ENCODE measurements around the gene PGAM2. TPM values are rescaled to one million over a fixed set of nuclear protein-coding genes. Genes with fewer than 3 reads are reported as not detected.
A peak's percentile ranks its signal among the peaks of the same experiment; 100 is the strongest.
"Not testable (repeated sequence)": the region's sequence is repeated elsewhere in the genome, so short reads cannot be mapped to it uniquely, and the experiment has no call there.

Gene PGAM2
- polyA plus RNA-seq, 4 donors, result 2.2 to 3.4 (median 2.8) TPM

DNA sequence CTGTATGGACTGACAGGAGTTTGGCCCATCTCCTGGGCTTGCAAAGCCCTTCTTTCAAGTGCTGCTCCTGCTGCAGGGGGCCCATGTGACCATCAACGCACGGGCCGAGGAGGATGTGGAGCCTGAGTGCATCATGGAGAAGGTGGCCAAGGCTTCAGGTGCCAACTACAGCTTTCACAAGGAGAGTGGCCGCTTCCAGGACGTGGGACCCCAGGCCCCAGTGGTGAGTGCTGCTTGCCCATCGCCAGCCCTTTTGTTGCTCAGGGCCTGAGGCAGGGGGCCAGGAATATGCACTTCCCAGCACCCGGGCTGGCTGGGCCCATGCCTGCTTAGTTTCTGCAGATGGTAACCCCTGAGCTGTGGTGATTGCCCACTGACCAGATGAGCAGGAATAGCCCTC, 8.7 kb downstream of the PGAM2 start:
- DNase-seq (ENCODE audit: low read depth in 4 of 4, low spot score in 2 of 4), result no peak

DNA sequence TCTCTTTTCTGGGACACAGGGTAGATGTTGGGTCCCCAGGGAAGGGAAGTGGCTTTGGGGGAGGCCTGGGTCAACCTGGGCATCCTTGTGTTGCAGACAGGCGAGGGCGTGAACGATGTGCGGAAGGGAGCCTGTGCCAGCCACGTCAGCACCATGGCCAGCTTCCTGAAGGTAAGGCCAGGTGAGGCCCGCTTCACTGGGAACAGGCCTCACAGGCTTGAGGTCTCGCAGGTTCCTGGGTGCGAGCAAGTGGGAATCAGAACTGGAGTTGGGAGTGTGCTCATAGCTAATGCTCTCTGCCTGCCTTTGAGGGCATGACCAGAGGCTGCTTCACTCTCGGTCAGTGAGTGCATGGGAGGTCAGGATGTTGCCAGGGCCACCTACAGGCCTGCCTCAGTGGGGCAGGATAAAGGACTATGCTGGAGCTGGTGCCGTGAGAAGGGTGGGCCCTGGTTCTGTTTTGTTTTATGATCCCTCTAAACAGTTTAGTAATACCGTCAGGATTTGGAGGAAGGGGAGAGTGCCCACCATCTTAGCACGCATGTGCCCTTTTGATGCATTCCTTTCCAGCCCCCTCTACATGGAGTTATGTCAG, 12.5 kb downstream of the PGAM2 start:
- no peak for DNase-seq (ENCODE audit: low read depth in 4 of 4, low spot score in 2 of 4)

- no peak for DNase-seq (ENCODE audit: low read depth in 4 of 4, low spot score in 2 of 4)
Measured at GRCh38 chr7:44051611-44052220, 13.7 kb downstream of the PGAM2 start.

DNA sequence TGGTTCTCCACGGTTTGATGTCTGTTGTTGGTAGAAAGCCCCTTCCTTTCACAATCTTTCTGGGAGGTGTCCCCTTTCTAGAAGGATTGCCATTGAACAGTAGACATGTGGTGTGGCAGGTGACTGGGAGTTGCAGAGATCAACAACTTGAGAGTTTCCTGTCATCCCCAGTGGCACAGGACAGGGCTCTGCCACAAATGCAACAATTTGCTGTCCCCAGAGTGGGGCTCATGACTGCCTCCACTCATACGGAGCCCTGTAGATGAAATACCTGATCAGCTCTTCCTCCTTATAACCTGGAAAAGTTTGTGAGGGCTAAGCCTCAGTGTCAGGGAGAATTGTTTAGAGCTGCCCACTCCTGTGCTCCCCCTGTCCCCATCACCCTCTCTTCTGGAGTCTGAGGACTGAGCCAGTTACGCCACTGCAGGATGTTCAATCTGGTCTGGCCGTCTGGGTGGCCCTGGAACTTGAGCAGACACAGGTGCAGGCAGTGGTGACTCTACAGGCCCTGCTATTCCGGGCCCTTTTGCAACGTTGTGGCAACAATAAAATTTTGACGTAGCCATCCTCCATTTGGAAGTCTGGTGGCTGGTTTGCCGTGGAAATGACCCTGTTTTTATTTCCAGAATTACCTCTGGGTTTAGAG, 14.3 kb downstream of the PGAM2 start:
- DNase-seq (ENCODE audit: low read depth in 4 of 4, low spot score in 2 of 4), result no peak

- no peak for DNase-seq (ENCODE audit: low read depth in 4 of 4, low spot score in 2 of 4)
Measured at GRCh38 chr7:44050121-44050914, 15.0 kb downstream of the PGAM2 start.

DNA sequence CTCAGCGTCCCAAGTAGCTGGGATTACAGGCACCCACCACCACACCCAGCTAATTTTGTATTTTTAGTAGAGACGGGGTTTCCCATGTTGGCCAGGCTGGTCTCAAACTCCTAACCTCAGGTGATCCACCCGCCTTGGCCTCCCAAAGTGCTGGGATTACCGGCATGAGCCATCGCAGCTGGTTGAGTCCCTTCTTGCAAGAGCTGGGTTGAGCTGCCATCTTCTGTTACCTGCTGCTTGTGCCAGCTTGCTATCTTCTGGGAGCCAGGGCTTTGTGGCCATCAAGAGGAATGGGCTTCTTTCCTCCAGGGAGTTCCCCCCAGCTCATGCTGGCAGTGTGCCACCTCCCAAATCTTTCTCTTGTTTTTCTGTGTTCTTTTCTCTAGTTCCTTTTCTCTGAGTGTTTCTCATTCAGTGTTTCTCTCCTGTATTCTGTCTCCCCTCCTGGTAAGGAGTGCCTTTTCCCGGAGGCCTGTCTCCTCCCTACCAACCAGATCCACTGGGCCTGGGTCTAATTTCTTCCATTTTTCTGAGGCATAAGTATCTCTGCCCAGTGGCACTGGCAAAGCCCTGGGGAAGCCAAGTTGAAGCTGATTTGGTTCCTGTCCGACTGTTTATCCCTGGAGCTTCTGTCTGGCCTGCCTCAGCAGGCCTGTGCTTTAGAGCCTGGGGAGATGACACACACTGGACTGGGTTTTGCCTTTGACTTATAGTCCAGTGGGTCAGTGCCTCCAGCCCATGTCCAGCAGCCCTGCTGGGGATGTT, 17.2 kb downstream of the PGAM2 start:
- no peak for DNase-seq (ENCODE audit: low read depth in 4 of 4, low spot score in 2 of 4)

DNA sequence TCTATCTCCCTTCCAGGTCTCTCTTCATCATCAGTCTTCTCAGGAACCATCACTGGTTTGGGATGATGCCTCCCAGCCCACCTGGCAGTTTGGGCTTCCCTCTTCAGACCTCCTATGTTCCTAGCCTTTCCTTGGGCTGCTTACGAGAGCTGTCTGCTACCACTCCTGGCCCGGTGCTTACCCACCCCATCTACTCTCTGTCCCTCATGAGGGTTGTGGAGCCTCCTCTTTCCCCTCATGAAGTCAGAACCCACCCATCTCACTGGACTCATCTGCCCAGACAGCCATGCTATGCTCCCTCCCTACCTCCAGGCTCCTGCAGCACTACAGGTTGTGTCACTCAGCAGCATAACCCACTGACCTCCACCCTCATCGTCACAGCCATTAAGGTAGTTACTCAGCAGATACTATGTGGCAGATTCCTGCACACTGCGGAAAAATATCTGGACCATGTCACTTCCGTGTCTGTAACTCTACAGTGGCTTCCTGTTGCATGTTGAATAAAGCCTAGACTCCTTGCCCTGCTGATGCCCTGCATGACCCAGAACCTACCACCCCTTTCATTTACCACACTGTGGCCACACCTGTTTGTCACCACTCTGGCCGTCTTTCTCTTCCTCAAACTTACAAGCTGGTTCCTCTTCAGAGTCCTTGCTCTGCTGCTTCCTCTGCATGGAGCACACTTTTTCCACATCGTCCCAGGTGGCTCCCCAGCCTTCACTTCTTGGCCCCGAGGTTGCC, 18.9 kb downstream of the PGAM2 start:
- DNase-seq (ENCODE audit: low read depth in 4 of 4, low spot score in 2 of 4), result no peak

- DNase-seq (ENCODE audit: low read depth in 4 of 4, low spot score in 2 of 4), result no peak
Measured at GRCh38 chr7:44045226-44046014, 19.9 kb downstream of the PGAM2 start.

DNA sequence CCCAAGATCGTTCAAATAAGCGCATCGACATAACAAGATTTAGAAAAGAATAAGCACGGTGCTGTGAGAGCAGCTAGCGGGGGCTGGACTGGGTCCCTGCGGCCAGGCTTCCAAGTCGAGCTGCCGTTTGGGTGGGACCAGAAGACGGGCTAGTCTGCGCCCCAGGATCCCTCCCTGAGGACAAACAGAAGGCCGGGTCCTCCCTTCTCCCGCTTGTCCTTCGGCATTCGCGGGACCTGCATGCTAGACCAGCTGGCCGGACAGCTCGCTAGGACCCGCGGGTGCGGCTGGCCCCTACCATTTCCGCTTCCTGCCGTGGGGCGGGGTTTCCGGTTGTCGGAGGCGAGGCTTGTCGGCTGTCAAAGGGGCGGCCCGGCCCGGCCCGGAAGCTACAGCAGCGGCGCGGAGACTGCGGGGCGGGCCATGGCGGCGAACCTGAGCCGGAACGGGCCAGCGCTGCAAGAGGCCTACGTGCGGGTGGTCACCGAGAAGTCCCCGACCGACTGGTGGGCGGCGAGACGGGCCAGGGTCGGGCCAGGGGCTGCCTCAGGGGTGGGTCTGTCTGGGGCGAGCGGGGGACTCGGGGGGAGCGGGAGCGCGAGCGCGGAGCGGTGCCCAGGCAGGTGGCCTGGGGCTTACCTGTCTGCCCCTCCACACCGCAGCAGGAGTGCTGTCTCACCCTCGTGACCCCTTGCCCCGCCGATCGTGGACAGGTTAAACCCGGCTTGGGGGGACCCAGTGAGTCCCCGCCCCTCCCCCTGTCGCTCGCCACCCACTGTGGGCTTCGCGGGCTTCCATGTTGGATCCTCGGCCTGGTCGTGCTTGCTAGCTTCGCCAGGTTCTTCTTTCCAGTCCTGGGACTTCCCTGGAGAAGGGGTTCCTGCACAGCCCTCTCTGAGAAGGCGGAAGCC, 20.8 kb downstream of the PGAM2 start, which contains the start of gene DBNL:
Gene DBNL (plus strand): TSS at position 388 of the 911 bp plus-strand sequence. CDS start 36 bp downstream, at position 424.
- peak in 2 of 4 donors; percentile 75 to 78 for DNase-seq (ENCODE audit: low read depth in 4 of 4, low spot score in 2 of 4)

DNA sequence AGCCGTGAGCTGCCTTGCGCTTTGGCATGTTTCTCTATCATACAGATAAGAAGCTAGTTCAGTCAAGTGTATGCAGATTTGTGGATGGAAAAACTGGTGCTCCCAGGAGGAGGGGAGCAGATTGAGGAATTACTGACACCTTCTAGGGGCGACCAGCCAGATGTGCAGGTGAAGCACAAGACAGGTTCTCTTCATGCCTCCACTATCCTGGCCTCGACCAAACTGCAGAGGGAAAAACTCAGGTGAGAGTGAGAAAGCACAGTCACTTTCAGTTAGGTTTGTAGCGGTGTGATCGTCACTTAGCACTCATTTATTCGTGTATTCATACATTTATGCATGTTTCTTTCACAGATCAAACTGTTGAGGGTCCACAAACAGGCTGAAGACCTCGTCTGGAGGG, 21.5 kb downstream of the PGAM2 start:
- no peak for DNase-seq (ENCODE audit: low read depth in 4 of 4, low spot score in 2 of 4)

DNA sequence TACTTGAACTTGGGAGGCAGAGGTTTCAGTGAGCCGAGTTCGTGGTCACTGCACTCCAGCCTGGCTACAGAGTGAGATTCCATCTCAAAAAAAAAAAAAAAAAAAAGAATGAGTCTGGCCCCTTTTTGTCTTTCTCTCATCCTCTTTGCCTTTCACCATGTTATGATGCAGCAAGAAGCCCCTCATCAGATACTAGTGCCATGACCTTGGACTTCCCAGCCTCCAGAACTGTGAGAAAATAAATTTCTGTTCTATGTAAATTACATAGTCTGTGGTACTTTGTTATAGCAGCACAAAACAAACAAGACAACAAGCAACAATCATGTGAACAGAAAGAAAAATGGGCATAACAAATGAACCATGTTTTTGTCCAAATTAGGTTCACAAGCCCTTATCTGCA, 23.1 kb downstream of the PGAM2 start:
- no peak for DNase-seq (ENCODE audit: low read depth in 4 of 4, low spot score in 2 of 4)

- not testable (repeated sequence) for DNase-seq (ENCODE audit: low read depth in 4 of 4, low spot score in 2 of 4)
Measured at GRCh38 chr7:44040493-44040891, 24.9 kb downstream of the PGAM2 start.

- DNase-seq (ENCODE audit: low read depth in 4 of 4, low spot score in 2 of 4), result not testable (repeated sequence)
Measured at GRCh38 chr7:44039800-44040492, 25.4 kb downstream of the PGAM2 start.

GRCh38 chr7:44038961-44039558, 26.3 kb downstream of the PGAM2 start:
- peak in 3 of 4 donors; percentile 28 to 49 (median 41) for DNase-seq (ENCODE audit: low read depth in 4 of 4, low spot score in 2 of 4)

- not testable (repeated sequence) for DNase-seq (ENCODE audit: low read depth in 4 of 4, low spot score in 2 of 4)
Measured at GRCh38 chr7:44038553-44038952, 26.8 kb downstream of the PGAM2 start.

GRCh38 chr7:44037951-44038350, 27.4 kb downstream of the PGAM2 start:
- DNase-seq (ENCODE audit: low read depth in 4 of 4, low spot score in 2 of 4), result not testable (repeated sequence)

- not testable (repeated sequence) for DNase-seq (ENCODE audit: low read depth in 4 of 4, low spot score in 2 of 4)
Measured at GRCh38 chr7:44036364-44036763, 29.0 kb downstream of the PGAM2 start.

Measured in left renal cortex interstitium (tissue), 4 donors.